Fibroblast of gingiva (primary cell): ENCODE data around the gene ZNF804B.

Source experiments
- DNase-seq: peaks from one replicate; pipeline ENCODE4 v3.0.0-alpha.2; 2011; ENCODE audit warnings: low read depth

ZNF804B gene

GRCh38 chr7:88985295-88985694, 225.8 kb downstream of the ZNF804B start:
- DNase-seq = no peak

- DNase-seq = no peak
Measured at GRCh38 chr7:89001306-89001705, 241.8 kb downstream of the ZNF804B start.

- no peak for DNase-seq
Measured at GRCh38 chr7:89002981-89003956, 243.8 kb downstream of the ZNF804B start.

- DNase-seq = no peak
Measured at GRCh38 chr7:89012016-89012415, 252.5 kb downstream of the ZNF804B start.

GRCh38 chr7:89017695-89018094, 258.2 kb downstream of the ZNF804B start:
- no peak for DNase-seq

- no peak for DNase-seq
Measured at GRCh38 chr7:89021741-89022140, 262.2 kb downstream of the ZNF804B start.

- no peak for DNase-seq
Measured at GRCh38 chr7:89023206-89023605, 263.7 kb downstream of the ZNF804B start.

GRCh38 chr7:89023877-89024276, 264.4 kb downstream of the ZNF804B start:
- DNase-seq = no peak

- DNase-seq = no peak
Measured at GRCh38 chr7:89027781-89028180, 268.3 kb downstream of the ZNF804B start.

GRCh38 chr7:89028319-89028718, 268.8 kb downstream of the ZNF804B start:
- DNase-seq = no peak

GRCh38 chr7:89029864-89030263, 270.4 kb downstream of the ZNF804B start:
- DNase-seq = no peak

- DNase-seq = no peak
Measured at GRCh38 chr7:89041240-89041639, 281.7 kb downstream of the ZNF804B start.

GRCh38 chr7:89042940-89043339, 283.4 kb downstream of the ZNF804B start:
- no peak for DNase-seq

GRCh38 chr7:89049043-89049442, 289.5 kb downstream of the ZNF804B start:
- no peak for DNase-seq

GRCh38 chr7:89053130-89053529, 293.6 kb downstream of the ZNF804B start:
- DNase-seq = no peak

- DNase-seq = no peak
Measured at GRCh38 chr7:89054361-89054760, 294.9 kb downstream of the ZNF804B start.

- no peak for DNase-seq
Measured at GRCh38 chr7:89060234-89060633, 300.7 kb downstream of the ZNF804B start.

GRCh38 chr7:89064831-89065230, 305.3 kb downstream of the ZNF804B start:
- no peak for DNase-seq

GRCh38 chr7:89067048-89067447, 307.5 kb downstream of the ZNF804B start:
- no peak for DNase-seq

- no peak for DNase-seq
Measured at GRCh38 chr7:89072081-89072480, 312.6 kb downstream of the ZNF804B start.

- DNase-seq = no peak
Measured at GRCh38 chr7:89073776-89074175, 314.3 kb downstream of the ZNF804B start.

GRCh38 chr7:89077992-89078391, 318.5 kb downstream of the ZNF804B start:
- DNase-seq = no peak

- DNase-seq = no peak
Measured at GRCh38 chr7:89085580-89085979, 326.1 kb downstream of the ZNF804B start.

- no peak for DNase-seq
Measured at GRCh38 chr7:89091550-89091949, 332.1 kb downstream of the ZNF804B start.
